GM19025 (cell line): ENCODE results near the gene GALNT11.

Experiments
- ATAC-seq: cut with Tn5 transposase; IDR thresholded peaks from one replicate; pipeline ENCODE4 v1.9.1; 2021; ENCODE audit warnings: mild to moderate bottlenecking, low read depth, moderate library complexity; ENCODE audit not compliant: unreplicated experiment

GALNT11 gene

DNA sequence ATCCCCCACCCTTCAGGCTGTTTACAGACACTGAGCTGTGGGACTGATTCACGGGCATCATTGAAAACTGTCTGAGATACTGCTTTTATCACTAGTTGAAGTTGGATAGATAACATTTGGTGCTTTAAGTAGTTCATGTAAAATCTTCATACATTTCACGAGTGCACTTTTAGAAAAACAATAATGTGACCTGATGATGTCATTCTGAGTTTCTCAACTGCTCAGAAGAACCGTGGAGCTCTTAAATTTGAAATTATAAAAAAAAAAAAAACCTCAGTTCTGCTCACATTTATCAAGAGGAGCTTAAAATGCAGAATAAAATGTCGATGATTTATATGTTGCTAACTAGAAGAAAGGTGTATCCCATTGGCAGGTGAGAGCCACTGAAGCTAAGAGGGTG lies 81.5 kb downstream of the GALNT11 start:
- ATAC-seq: no peak

GRCh38 chr7:152107945-152108344 lies 82.5 kb downstream of the GALNT11 start:
- no peak for ATAC-seq

- ATAC-seq: no peak
These were observed 82.9 kb downstream of the GALNT11 start for GRCh38 chr7:152108359-152108758.

GRCh38 chr7:152112829-152113228 lies 87.4 kb downstream of the GALNT11 start:
- ATAC-seq: no peak

DNA sequence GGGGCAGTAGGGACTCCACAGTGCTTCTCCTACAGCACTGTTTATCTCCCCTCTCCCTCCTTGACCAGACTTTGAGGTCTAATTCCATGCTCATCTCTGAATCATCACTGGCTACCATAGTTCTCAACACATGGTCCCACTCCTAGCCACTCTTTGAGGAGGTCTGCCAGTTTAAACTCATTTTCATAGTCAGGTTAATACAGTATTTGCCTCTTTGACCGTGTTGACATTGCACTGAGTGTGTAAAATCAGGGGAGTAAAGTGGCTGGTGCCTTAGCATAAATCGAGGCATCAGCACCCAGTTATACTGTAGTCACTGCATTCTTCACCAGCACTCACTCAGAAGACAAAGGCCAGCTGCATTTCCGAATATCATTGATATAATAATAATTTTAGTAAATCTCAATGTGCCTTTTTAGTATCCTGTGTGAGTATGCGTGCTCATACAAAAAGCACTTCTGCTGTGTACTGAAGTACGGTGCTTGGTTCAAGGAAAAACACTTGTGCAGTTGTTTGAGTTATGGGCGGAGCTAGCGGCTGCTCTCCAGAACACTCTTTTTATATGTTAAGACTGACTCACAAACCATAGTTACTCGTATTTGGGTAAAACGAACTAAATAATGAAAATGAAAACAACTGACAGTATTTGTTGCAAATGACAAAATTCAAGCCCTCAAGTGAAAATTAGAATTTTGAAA lies 89.7 kb downstream of the GALNT11 start:
- no peak for ATAC-seq

GRCh38 chr7:152117356-152117755 lies 91.9 kb downstream of the GALNT11 start:
- ATAC-seq: no peak

DNA sequence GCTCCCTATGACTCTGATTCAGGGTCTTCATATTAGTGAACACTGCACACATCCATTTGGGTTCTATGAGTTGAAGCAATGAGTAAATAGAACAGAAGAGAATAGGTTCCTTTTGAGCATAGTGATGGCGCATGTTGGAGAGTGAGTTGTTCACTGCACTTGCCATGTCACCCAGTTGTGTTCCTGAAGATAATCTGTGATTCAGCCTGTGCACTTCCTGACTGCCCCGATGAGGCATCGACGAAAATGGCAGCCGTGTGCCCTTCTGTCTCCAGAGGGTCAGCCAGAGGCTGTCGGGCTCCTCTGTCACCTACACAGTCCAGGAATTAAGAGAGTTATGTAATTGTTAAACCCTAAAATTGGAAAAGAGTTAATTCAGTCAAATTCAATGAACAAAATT lies 94.7 kb downstream of the GALNT11 start:
- ATAC-seq: no peak

DNA sequence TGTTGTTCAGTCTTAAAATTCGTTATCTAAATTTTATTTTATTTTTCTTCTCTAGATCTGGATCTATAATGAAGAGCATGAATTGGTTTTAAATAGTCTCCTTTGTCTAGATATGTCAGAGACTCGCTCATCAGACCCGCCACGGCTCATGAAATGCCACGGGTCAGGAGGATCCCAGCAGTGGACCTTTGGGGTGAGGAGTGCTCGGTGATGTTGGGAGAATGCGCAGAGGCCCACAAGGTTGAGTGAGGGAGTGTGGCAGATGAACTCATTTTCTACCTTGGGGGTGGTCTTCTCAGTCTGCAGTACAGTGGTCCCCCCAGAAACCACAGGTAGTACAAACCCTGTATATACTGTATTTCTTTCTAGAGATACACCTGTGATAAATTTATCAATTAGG lies 95.3 kb downstream of the GALNT11 start:
- no peak for ATAC-seq

- ATAC-seq: no peak
These were observed 96.0 kb downstream of the GALNT11 start for GRCh38 chr7:152121432-152121831.

DNA sequence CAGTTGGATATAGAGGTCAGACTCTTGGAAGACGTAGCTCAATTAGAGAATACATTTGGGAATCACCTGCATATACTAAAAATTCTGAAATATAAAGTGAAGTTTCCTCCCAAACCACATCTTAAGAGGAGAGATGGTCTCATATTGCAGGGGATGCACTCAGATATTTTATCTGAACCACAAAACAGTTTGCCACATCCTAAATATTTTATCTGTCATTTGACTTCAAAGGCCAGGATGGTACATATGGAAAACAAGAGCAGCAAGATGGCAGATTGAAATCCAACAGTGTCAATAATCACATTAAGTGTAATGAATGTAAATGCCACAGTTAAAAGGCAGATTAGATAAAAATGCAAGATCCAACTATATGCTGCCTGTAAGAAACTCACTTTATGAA lies 97.1 kb downstream of the GALNT11 start:
- ATAC-seq: no peak

DNA sequence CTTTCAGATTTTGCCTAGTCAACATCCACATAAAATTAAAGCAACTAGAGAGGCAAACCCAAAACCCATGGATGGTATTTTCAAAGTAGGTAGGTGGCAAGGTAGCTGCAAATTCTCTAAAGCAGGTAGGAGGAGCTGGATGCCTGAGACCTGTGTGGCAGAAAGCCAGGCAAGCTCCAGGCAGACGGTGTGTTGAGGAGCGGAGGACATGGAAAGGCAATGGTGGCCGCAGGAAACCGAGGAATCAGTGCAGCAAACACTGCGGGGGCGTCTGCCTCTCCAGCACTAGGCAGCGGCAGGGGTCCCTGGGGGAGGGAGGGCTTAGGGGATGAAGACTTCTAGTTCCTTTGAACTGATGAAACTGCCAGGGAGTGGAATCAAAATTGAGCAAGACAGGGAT lies 101.3 kb downstream of the GALNT11 start:
- no peak for ATAC-seq

DNA sequence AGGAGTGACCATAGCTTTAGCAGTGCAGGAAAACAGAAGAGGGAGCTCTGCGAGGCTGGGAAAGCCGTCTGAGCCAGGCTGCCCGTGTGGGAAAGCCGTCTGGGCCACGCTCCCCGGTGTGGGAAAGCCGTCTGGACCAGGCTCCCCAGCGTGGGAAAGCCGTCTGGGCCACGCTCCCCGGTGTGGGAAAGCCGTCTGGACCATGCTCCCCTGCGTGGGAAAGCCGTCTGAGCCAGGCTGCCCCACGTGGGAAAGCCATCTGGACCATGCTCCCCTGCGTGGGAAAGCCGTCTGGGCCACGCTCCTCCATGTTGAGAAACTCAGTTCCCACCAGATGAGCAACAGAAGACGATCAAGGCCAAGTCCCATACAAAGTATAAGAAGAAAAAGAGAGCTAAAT lies 101.8 kb downstream of the GALNT11 start:
- no peak for ATAC-seq

- ATAC-seq: no peak
These were observed 102.8 kb downstream of the GALNT11 start for GRCh38 chr7:152128252-152128651.

DNA sequence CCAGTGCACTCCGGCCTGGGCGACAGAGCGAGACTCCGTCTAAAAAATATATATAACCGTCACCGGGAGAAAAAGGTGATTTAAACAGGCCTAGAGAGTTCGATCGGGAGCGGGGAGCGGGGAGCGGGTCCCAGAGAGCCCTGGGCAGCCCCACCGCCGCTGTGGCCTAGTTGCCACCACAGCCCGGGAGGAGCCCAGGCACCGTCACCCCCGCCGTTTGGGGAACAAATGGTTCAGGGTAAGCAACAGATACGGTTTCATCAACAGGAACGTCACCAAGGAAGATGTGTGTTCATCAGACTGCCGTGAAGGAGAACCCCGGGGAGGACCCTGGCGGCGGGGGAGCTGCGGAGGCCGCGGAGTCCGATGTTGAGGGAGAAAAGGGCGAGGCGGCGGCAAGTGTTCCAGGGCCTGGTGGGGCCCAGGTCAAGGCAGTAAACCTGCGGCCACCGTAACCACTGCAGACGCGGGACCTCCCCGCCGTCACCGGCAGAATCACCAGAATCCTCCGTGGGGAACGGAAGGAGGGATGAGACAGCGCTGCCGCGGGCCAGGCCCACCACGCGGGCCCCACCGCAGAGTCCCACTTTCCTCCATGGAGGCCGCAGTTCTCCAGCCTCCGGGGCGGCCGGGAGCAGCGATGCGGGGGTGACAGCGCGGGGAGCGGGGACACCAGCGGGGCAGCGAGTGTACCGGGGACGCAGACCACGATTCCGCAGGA lies 103.4 kb downstream of the GALNT11 start:
- ATAC-seq: no peak

GRCh38 chr7:152129682-152130081 lies 104.2 kb downstream of the GALNT11 start:
- no peak for ATAC-seq

DNA sequence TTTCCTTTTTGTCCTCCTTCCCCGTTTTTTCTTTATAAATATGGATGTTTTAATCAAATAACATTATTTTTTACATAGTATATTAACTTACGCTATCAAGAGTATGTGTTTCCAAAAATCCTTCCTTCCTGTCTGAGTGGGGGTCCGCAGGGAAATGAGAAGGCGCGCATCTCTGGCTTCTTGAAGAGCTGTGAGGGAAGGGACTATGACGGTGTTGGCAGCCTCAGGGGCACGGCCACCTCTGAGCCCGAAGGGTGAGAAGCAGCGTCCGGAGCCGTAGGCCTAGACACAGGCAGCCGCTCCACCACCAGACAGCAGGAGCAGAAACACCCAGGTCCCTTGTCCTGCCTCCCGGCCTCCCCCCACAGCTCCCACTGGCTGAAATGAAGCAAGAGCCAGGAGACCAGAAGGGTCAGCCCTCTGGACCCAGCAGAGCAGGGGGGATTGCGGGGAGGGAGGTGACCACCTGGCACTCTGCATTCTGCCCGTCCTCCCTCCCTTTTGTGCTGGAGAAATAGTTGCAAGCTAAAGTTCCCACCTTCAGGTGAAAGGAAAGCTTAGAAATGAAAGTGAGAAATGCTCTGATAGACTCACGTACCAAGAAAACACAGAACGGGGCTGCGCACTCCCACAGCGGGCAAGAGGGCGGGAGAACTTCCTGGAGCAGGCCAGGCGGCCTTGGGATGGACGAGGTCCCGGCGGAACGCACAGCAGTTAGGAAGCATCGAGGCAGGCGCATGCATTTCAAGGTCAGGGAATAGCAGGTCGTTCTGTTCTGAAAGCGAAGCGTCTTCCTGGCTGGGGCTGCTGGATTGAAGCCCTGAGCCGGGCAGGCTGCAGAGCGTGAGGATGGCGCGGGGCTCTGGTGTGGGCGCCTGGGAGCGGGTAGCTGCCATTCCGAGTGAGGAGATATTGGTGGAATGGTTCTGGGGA lies 105.5 kb downstream of the GALNT11 start:
- no peak for ATAC-seq

DNA sequence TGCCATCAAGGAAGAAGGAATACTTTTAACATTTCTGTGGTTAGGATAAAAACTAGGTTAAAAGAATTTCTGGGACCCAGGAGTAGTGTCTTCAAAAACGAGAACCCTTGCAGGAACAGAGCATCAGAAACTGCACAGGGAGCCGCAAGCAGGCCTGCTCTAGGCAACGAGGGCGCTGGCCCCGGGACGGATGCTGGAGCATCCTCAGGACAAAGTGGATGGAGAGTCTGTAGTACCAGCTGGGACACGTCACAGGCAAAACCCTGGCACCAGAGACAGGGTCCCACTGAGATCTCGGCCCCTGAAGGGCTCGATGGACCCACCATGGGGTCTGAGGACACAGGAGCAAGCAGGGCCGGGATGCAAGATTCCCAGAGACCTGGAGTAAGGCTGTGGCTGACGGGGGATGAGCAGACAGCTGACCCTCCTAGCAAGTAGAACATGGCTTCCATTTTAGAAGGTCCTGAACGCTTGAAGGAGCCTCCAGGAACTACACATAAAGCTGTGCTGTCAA lies 106.6 kb downstream of the GALNT11 start:
- ATAC-seq: no peak

DNA sequence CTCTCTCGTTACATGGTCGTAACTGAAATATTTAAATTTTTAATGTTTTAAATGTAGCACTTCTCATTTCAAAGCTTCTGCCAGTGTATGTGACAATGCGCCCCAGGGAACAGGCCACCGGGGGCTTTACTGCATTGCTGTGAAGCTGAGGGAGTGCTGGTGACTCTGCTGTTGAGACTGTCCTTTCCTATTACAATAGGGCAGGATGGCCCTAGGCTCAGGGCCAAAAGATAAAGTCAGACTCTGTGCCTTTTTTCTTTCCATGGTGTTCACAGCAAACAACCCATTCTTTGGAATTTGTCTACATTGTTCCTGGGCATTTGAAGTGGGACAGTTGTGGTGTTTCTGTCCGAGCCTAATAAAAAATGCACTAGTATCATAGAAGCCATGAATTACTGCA lies 107.3 kb downstream of the GALNT11 start:
- no peak for ATAC-seq

DNA sequence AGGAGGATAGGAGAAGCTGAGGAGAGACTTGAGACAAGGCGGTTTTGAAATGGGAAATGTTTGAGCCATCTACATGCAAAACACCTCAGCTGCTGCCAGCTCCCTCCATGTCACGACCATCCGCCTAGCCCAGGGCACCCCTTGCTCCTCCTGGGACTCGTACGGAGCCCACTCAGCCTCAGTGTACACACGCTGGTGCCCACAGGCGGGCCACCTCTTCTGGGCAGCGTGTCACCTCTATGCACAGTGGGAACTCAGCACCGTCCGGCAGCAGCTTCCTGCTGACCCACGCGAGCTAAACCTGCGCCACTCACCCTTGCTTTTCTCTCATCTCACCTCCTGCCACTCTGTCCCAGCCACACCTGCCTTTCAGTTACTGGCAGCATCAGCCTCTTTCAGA lies 108.3 kb downstream of the GALNT11 start:
- no peak for ATAC-seq

GRCh38 chr7:152136686-152137085 lies 111.2 kb downstream of the GALNT11 start:
- no peak for ATAC-seq

GRCh38 chr7:152137476-152138025 lies 112.1 kb downstream of the GALNT11 start:
- ATAC-seq: no peak
